HepG2 (cell line): ENCODE data around the gene ETS2. TPM values are rescaled to one million over a fixed set of nuclear protein-coding genes. Genes with fewer than 3 reads are reported as not detected.

Experiments used
- GZF1 ChIP-seq: sonication (generic); formaldehyde crosslinking; IDR thresholded peaks from 2 replicates; pipeline ENCODE4 v1.5.1; 2020; ENCODE audit warnings: mild to moderate bottlenecking, missing genetic modification reagents
- KAT7 ChIP-seq: IDR thresholded peaks from 2 replicates; pipeline ENCODE4 v1.6.1; 2018; ENCODE audit warnings: borderline replicate concordance, missing compliant biosample characterization
- MED8 ChIP-seq: sonication (generic); formaldehyde crosslinking; IDR thresholded peaks from 2 replicates; pipeline ENCODE4 v1.8.1; 2023; ENCODE audit warnings: mild to moderate bottlenecking, missing genetic modification reagents; ENCODE audit not compliant: insufficient replicate concordance
- NFKB2 ChIP-seq: sonication (generic); formaldehyde crosslinking; IDR thresholded peaks from 2 replicates; pipeline ENCODE4 v1.4.0; 2020; ENCODE audit warnings: missing genetic modification reagents, borderline replicate concordance
- RXRA ChIP-seq: sonication (generic); formaldehyde crosslinking; IDR thresholded peaks from 2 replicates; pipeline ENCODE4 v1.5.1; 2020; ENCODE audit warnings: missing genetic modification reagents
- STAG1 ChIP-seq: sonication (generic); formaldehyde crosslinking; IDR thresholded peaks from 2 replicates; pipeline ENCODE4 v1.4.0; 2020; ENCODE audit warnings: missing genetic modification reagents
- TMF1 ChIP-seq: sonication (generic); formaldehyde crosslinking; IDR thresholded peaks from 2 replicates; pipeline ENCODE4 v1.8.1; 2022; ENCODE audit warnings: low read depth, missing genetic modification reagents
- ZNF513 ChIP-seq: sonication (generic); formaldehyde crosslinking; conservative IDR thresholded peaks from 2 replicates; pipeline ENCODE4 v1.5.0; 2020; ENCODE audit warnings: missing genetic modification reagents
- ZNF567 ChIP-seq: sonication (generic); formaldehyde crosslinking; IDR thresholded peaks from 2 replicates; pipeline ENCODE4 v1.8.1; 2023; ENCODE audit warnings: mild to moderate bottlenecking, missing genetic modification reagents, borderline replicate concordance
- ZNF605 ChIP-seq: sonication (generic); formaldehyde crosslinking; IDR thresholded peaks from 2 replicates; pipeline ENCODE4 v1.8.0; 2022; ENCODE audit warnings: mild to moderate bottlenecking, missing genetic modification reagents
- ZNF704 ChIP-seq: sonication (generic); formaldehyde crosslinking; IDR thresholded peaks from 2 replicates; pipeline ENCODE4 v1.8.1; 2023; ENCODE audit warnings: mild to moderate bottlenecking, inconsistent platforms, moderate library complexity, missing genetic modification reagents, borderline replicate concordance
- polyA plus RNA-seq, 8 experiments: library from polyadenylated mRNA; depleted of rRNA in 3 of 8; stranded (reverse) in 7 of 8; unstranded in 1 of 8; fragments of >200 nt; fragmentation: Illumina TruSeq in 4 of 8; extraction: Trizol in 4 of 8; gene quantifications; 2 replicates each; pipeline versions ENCODE4 v1.2.1 to v1.2.3, GENCODE V29; 2011 to 2016; ENCODE audit warnings: low read depth in 4 of 8, missing spikeins in 1 of 8, mixed read lengths in 1 of 8; ENCODE audit not compliant: insufficient read depth in 1 of 8
- total RNA-seq, 5 experiments: library from RNA; depleted of rRNA; stranded (reverse); fragments of >200 nt; fragmentation: Illumina TruSeq; extraction: Trizol; gene quantifications; 2 replicates each; pipeline ENCODE4 v1.2.3, GENCODE V29; 2016; ENCODE audit warnings: low read depth in 1 of 5
- TF ChIP-seq, protein P1 (sequence below): sonication (generic); formaldehyde crosslinking; IDR thresholded peaks from 2 replicates; pipeline ENCODE4 v1.4.0; 2020; ENCODE audit warnings: missing genetic modification reagents
- TF ChIP-seq, protein P2 (sequence below): sonication (generic); formaldehyde crosslinking; IDR thresholded peaks from 2 replicates; pipeline ENCODE4 v1.5.0; 2020; ENCODE audit warnings: mild to moderate bottlenecking, missing genetic modification reagents, borderline replicate concordance
- TF ChIP-seq, protein P3 (sequence below): sonication (generic); formaldehyde crosslinking; IDR thresholded peaks from 2 replicates; pipeline ENCODE4 v1.4.0; 2020; ENCODE audit warnings: missing genetic modification reagents, mild to moderate bottlenecking, borderline replicate concordance

The ETS2 gene
- total and polyA plus RNA-seq, 2 of the 13 experiments (the other 11 are each of a cell fraction or from before 2014, with no cell fraction given): 24.6 to 64.4 TPM

DNA sequence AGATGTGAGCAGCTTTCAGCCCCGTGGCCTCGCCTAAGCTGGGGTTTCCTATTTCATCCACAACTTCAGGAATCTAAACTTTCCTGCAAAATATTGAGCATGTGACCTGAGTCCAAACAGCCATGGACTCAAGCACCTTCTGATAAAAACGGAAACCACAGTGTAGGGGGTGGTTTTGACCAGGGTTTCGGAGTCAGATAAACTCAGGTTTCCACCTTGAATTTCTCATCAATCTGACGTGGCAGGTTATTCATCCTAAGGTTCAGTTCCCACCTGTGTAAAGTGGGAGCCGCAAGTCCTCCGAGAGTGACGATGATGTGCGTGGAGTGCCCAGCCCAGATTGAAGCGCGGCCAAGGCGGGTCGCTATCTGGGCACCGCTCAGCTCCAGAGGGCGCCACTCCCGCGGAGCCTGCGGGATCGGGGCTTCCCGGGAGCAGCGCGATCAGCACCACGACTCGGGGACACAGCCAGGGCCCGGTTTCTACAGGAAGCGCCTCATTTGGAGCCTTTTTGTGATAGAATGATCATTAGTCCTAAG lies 871 bp upstream of the ETS2 start (continued):
- TF ChIP-seq ZNF513 (no peak), GZF1 (CRISPR knock-in tag) (no peak), ZNF605 (CRISPR knock-in tag) (0 out of 2 replicates have a peak, but pooled peaks have one; percentile 30), MED8 (CRISPR knock-in tag) (no peak), NFKB2 (CRISPR knock-in tag) (no peak), TMF1 (peak; percentile 6; the same call in 1 of the 2 replicates), STAG1 (CRISPR knock-in tag) (peak; percentile 22; the same call in 1 of the 2 replicates), KAT7 (CRISPR knock-in tag) (no peak; the same call in 1 of the 2 replicates), ZNF704 (no peak), ZNF567 (CRISPR knock-in tag) (0 out of 2 replicates have a peak, but pooled peaks have one; percentile 17), RXRA (no peak)
- TF ChIP-seq, protein P1, sequence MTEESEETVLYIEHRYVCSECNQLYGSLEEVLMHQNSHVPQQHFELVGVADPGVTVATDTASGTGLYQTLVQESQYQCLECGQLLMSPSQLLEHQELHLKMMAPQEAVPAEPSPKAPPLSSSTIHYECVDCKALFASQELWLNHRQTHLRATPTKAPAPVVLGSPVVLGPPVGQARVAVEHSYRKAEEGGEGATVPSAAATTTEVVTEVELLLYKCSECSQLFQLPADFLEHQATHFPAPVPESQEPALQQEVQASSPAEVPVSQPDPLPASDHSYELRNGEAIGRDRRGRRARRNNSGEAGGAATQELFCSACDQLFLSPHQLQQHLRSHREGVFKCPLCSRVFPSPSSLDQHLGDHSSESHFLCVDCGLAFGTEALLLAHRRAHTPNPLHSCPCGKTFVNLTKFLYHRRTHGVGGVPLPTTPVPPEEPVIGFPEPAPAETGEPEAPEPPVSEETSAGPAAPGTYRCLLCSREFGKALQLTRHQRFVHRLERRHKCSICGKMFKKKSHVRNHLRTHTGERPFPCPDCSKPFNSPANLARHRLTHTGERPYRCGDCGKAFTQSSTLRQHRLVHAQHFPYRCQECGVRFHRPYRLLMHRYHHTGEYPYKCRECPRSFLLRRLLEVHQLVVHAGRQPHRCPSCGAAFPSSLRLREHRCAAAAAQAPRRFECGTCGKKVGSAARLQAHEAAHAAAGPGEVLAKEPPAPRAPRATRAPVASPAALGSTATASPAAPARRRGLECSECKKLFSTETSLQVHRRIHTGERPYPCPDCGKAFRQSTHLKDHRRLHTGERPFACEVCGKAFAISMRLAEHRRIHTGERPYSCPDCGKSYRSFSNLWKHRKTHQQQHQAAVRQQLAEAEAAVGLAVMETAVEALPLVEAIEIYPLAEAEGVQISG (CRISPR knock-in tag): peak; percentile 12
- TF ChIP-seq, protein P2, sequence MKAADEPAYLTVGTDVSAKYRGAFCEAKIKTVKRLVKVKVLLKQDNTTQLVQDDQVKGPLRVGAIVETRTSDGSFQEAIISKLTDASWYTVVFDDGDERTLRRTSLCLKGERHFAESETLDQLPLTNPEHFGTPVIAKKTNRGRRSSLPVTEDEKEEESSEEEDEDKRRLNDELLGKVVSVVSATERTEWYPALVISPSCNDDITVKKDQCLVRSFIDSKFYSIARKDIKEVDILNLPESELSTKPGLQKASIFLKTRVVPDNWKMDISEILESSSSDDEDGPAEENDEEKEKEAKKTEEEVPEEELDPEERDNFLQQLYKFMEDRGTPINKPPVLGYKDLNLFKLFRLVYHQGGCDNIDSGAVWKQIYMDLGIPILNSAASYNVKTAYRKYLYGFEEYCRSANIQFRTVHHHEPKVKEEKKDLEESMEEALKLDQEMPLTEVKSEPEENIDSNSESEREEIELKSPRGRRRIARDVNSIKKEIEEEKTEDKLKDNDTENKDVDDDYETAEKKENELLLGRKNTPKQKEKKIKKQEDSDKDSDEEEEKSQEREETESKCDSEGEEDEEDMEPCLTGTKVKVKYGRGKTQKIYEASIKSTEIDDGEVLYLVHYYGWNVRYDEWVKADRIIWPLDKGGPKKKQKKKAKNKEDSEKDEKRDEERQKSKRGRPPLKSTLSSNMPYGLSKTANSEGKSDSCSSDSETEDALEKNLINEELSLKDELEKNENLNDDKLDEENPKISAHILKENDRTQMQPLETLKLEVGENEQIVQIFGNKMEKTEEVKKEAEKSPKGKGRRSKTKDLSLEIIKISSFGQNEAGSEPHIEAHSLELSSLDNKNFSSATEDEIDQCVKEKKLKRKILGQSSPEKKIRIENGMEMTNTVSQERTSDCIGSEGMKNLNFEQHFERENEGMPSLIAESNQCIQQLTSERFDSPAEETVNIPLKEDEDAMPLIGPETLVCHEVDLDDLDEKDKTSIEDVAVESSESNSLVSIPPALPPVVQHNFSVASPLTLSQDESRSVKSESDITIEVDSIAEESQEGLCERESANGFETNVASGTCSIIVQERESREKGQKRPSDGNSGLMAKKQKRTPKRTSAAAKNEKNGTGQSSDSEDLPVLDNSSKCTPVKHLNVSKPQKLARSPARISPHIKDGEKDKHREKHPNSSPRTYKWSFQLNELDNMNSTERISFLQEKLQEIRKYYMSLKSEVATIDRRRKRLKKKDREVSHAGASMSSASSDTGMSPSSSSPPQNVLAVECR: no peak
- TF ChIP-seq, protein P3, sequence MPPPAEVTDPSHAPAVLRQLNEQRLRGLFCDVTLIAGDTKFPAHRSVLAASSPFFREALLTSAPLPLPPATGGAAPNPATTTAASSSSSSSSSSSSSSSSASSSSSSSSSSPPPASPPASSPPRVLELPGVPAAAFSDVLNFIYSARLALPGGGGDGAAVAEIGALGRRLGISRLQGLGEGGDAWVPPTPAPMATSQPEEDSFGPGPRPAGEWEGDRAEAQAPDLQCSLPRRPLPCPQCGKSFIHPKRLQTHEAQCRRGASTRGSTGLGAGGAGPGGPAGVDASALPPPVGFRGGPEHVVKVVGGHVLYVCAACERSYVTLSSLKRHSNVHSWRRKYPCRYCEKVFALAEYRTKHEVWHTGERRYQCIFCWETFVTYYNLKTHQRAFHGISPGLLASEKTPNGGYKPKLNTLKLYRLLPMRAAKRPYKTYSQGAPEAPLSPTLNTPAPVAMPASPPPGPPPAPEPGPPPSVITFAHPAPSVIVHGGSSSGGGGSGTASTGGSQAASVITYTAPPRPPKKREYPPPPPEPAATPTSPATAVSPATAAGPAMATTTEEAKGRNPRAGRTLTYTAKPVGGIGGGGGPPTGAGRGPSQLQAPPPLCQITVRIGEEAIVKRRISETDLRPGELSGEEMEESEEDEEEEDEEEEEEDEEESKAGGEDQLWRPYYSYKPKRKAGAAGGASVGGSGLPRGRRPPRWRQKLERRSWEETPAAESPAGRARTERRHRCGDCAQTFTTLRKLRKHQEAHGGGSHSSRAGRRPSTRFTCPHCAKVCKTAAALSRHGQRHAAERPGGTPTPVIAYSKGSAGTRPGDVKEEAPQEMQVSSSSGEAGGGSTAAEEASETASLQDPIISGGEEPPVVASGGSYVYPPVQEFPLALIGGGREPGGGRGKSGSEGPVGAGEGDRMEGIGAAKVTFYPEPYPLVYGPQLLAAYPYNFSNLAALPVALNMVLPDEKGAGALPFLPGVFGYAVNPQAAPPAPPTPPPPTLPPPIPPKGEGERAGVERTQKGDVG: peak; percentile 77; the same call in 1 of the 2 replicates
